Effector memory CD4-positive, alpha-beta T cell (primary cell): ENCODE measurements around the gene RNU1-4.
"Not testable (repeated sequence)": the region's sequence is repeated elsewhere in the genome, so short reads cannot be mapped to it uniquely, and the experiment has no call there.

ENCODE experiments used
- DNase-seq, 3 donors: peaks; one replicate each; pipeline ENCODE4 v3.0.0-alpha.2; 2020
- H3K27ac ChIP-seq: 2 replicates; pipeline ENCODE4 v1.7.0; 2013; ENCODE audit warnings: mild to moderate bottlenecking, low read length, moderate library complexity; ENCODE audit not compliant: insufficient read depth, poor library complexity, severe bottlenecking
- H3K27me3 ChIP-seq: replicated peaks from 2 replicates; pipeline ENCODE4 v1.7.0; 2013; ENCODE audit warnings: mild to moderate bottlenecking, low read length; ENCODE audit not compliant: insufficient read depth, control insufficient read depth, poor library complexity, severe bottlenecking
- H3K36me3 ChIP-seq: 2 replicates; pipeline ENCODE4 v1.7.0; 2013; ENCODE audit warnings: mild to moderate bottlenecking, low read length, moderate library complexity; ENCODE audit not compliant: control insufficient read depth, insufficient read depth
- H3K4me1 ChIP-seq: 2 replicates; pipeline ENCODE4 v1.7.0; 2013; ENCODE audit warnings: low read length, mild to moderate bottlenecking; ENCODE audit not compliant: control insufficient read depth, insufficient read depth, poor library complexity, severe bottlenecking
- H3K4me3 ChIP-seq: 2 replicates; pipeline ENCODE4 v1.7.0; 2013; ENCODE audit warnings: low read length, low read depth, mild to moderate bottlenecking; ENCODE audit not compliant: insufficient read depth, poor library complexity, severe bottlenecking
- H3K9me3 ChIP-seq: 2 replicates; pipeline ENCODE4 v1.7.0; 2013; ENCODE audit warnings: mild to moderate bottlenecking, low read length, moderate library complexity; ENCODE audit not compliant: control insufficient read depth

Gene RNU1-4

DNA sequence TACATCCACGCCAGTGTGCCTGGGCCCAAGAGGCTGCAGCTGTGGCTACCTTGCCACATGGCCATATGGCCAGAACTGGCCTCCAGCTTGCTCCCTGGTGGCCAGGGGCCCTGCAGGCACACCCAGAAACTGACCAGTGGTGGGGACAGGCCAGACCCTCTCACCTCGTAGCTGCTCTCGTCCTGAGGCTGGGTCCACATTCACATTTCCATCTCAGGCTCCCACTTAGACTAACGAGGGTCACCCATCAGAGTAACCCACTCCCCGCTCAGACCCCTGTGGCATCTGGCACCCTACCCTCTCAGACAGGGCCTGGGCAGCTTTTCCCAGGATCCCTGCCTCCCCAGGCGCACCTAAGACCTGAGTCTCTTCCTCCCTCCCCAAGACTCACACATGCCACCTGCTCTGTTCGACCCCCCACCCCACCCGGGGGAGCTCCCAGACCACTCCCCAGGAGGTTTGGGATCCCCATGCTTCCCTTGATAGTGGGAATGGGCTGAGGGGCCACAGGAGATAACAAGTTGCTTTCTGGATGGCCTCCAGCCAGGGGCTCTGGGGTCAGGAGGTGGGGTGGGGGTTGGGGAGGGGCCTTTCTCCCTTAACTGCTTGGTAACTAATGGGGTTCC lies 21.3 kb upstream of the RNU1-4 start:
- no peaks in the 10 kb centered on the region for H3K4me1 ChIP-seq
- no peaks in the 10 kb centered on the region for H3K27me3 ChIP-seq
- no peaks in the 10 kb centered on the region for H3K36me3 ChIP-seq
- DNase-seq, result no peak
- no peak overlapping the region for H3K27ac ChIP-seq
- H3K4me3 ChIP-seq, result no peak overlapping the region
- no peaks in the 10 kb centered on the region for H3K9me3 ChIP-seq

GRCh38 chr1:16719571-16720350 lies 20.6 kb upstream of the RNU1-4 start:
- H3K4me3 ChIP-seq, result no peak overlapping the region
- DNase-seq, result no peak
- H3K36me3 ChIP-seq, result no peaks in the 10 kb centered on the region
- no peaks in the 10 kb centered on the region for H3K27me3 ChIP-seq
- H3K27ac ChIP-seq, result no peak overlapping the region
- H3K4me1 ChIP-seq, result no peaks in the 10 kb centered on the region
- H3K9me3 ChIP-seq, result no peaks in the 10 kb centered on the region

GRCh38 chr1:16720351-16721223 lies 19.7 kb upstream of the RNU1-4 start:
- Histone ChIP-seq H3K36me3 (no peaks in the 10 kb centered on the region), H3K27me3 (no peaks in the 10 kb centered on the region), H3K4me3 (no peak overlapping the region), H3K27ac (no peak overlapping the region), H3K9me3 (no peaks in the 10 kb centered on the region), H3K4me1 (no peaks in the 10 kb centered on the region)
- no peak for DNase-seq

DNA sequence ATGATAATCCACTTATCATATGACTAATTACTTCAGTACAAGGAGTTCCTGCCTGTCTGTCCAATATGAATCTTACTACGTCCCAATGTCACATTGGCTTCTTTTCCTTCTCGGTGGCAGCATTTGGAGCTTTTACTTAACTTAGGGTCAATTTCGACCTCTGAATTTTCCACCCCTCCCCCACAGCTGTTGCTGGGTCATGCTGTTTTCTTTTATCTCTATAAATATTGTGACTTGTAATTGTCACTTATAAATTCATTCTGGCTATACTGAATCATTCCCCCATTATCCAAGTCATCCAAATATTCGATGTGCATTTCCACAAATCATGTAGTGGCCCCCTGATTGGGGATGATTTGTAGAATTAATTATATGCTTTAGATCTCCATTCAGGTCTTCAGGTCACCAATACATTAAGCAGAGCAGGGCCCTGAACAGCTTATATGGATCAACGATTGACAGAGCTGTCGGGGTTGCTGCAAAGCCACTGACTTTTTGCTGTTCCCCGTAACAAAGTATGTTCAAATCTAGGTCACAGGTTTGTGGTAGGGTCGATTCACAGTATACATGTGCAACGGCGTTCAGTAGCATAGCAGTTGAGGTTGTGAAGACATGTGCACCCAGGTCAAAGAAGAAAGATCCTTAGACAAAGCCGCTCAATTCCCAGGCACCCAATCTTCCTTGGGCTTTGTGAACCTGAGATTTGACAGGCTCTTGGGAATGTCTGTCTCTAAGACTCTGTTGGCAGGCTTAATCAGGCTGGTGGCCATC lies 18.3 kb upstream of the RNU1-4 start:
- Histone ChIP-seq H3K9me3 (no peaks in the 10 kb centered on the region), H3K27ac (no peak overlapping the region), H3K4me3 (no peak overlapping the region), H3K36me3 (no peaks in the 10 kb centered on the region), H3K4me1 (no peaks in the 10 kb centered on the region), H3K27me3 (no peaks in the 10 kb centered on the region)
- no peak for DNase-seq

- no peak for DNase-seq
- Histone ChIP-seq H3K27ac (no peak overlapping the region), H3K36me3 (no peaks in the 10 kb centered on the region), H3K27me3 (no peaks in the 10 kb centered on the region), H3K4me3 (no peak overlapping the region), H3K4me1 (no peaks in the 10 kb centered on the region), H3K9me3 (no peaks in the 10 kb centered on the region)
These were observed 15.4 kb upstream of the RNU1-4 start for GRCh38 chr1:16724718-16725438.

- H3K4me3 ChIP-seq, DNase-seq, H3K27me3 ChIP-seq, H3K9me3 ChIP-seq, H3K4me1 ChIP-seq, H3K36me3 ChIP-seq, H3K27ac ChIP-seq: not testable (repeated sequence)
These were observed 14.7 kb upstream of the RNU1-4 start for GRCh38 chr1:16725439-16726245.

- no peaks in the 10 kb centered on the region for H3K27me3 ChIP-seq
- peak in 1 of 3 donors; percentile 33 for DNase-seq
- no peaks in the 10 kb centered on the region for H3K9me3 ChIP-seq
- H3K36me3 ChIP-seq, result no peaks in the 10 kb centered on the region
- H3K4me3 ChIP-seq, result no peak overlapping the region
- H3K4me1 ChIP-seq, result no peaks in the 10 kb centered on the region
- H3K27ac ChIP-seq, result no peak overlapping the region
These were observed 12.9 kb upstream of the RNU1-4 start for GRCh38 chr1:16727190-16728111.

DNA sequence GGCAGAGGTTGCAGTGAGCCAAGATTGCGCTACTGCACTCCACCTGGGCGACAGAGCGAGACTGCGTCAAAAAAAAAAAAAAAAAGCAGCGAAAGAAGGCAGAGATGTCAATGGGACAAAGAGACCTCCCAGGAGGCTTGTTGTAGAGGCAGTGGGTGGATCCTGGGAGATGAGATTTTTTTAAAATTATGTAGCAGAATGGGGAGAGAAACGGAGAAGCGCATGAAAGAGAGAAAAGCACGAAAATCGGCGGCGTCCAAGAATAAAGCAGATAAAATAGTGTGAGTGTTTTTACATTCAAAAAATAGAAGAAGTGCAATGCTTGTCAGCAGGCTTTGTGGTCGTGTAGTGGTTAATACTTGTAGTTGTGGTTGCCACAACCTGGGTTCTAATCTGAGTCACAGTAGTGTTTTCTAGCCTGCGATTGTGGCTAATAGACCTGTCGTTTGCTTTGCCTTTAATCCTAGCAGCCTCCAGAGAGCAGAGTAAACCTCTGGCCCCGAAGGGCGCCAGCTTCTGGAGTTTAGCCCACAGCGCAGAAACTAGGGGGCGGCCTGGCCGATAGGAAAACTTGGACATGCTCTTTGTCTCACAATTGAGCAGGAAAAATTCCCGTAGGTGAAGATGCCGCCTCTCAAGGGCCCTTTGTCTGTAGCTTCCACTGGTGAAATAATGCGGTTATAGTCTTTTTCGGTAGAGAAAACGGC lies 11.9 kb upstream of the RNU1-4 start:
- not testable (repeated sequence) for H3K36me3 ChIP-seq, H3K27me3 ChIP-seq, H3K9me3 ChIP-seq, H3K27ac ChIP-seq, H3K4me3 ChIP-seq, DNase-seq, H3K4me1 ChIP-seq
